Small intestine (tissue), 7 donors: ENCODE data around the gene BSPRY. TPM values are rescaled to one million over a fixed set of nuclear protein-coding genes. Genes with fewer than 3 reads are reported as not detected.

Experiments
- DNase-seq, 2 donors: peaks; one replicate each; pipeline versions ENCODE4 v3.0.0 to v3.0.0-alpha.2; 2013
- FAIRE-seq: peaks from 2 replicates; lab custom pipeline; 2012; peaks lifted over from hg19 to GRCh38; lab: Jason Lieb, UNC
- H3K27ac ChIP-seq, 3 donors: one replicate each; pipeline ENCODE4 v1.5.1; 2013; ENCODE audit warnings: low read length in 2 of 3, mild to moderate bottlenecking in 2 of 3, control low read depth in 1 of 3, inconsistent platforms in 1 of 3, low read depth in 1 of 3, moderate library complexity in 1 of 3
- H3K27me3 ChIP-seq, 3 donors: one replicate each; pipeline ENCODE4 v1.6.1; 2013; ENCODE audit warnings: low read length in 3 of 3, inconsistent platforms in 1 of 3; ENCODE audit not compliant: control insufficient read depth in 3 of 3, insufficient read depth in 3 of 3
- H3K36me3 ChIP-seq, 3 donors: one replicate each; pipeline ENCODE4 v1.6.1; 2013; ENCODE audit warnings: low read length in 3 of 3, inconsistent platforms in 1 of 3, low read depth in 1 of 3, mild to moderate bottlenecking in 1 of 3, moderate library complexity in 1 of 3; ENCODE audit not compliant: control insufficient read depth in 3 of 3, insufficient read depth in 2 of 3
- H3K4me1 ChIP-seq, 3 donors: one replicate each; pipeline ENCODE4 v1.6.1; 2013; ENCODE audit warnings: low read length in 2 of 3, inconsistent platforms in 1 of 3, low read depth in 1 of 3, mild to moderate bottlenecking in 1 of 3, moderate library complexity in 1 of 3; ENCODE audit not compliant: control insufficient read depth in 3 of 3, insufficient read depth in 2 of 3
- H3K4me3 ChIP-seq, 3 donors: one replicate each; pipeline ENCODE4 v1.5.1; 2013; ENCODE audit warnings: low read length in 3 of 3, control low read depth in 1 of 3, inconsistent platforms in 1 of 3, low read depth in 1 of 3, mild to moderate bottlenecking in 1 of 3, moderate library complexity in 1 of 3
- H3K9me3 ChIP-seq, 2 donors: one replicate each; pipeline ENCODE4 v1.6.1; 2013; ENCODE audit warnings: low read depth in 1 of 2, low read length in 1 of 2; ENCODE audit not compliant: control insufficient read depth in 2 of 2, insufficient read depth in 1 of 2
- WGBS, 3 donors: extraction: QIAGEN DNeasy Blood & Tissue Kit; methylation state at CpG; one replicate each; pipeline ENCODE4 v1.1.7; 2013; 5-methylcytosine and 5-hydroxymethylcytosine counted together
- polyA plus RNA-seq, 4 donors: library from polyadenylated mRNA; stranded (reverse) in 3 of 4; unstranded in 1 of 4; fragments of 200-250 nt in 3 of 4; fragments of 120-200 nt in 1 of 4; gene quantifications; one replicate each; pipeline versions ENCODE4 v1.2.1 to v1.2.3, GENCODE V29; 2013
- donor health status: healthy with polysubstance abuse.
- donor health status: control.
- donor health status: control.
- donor health status: Bipolar disorder and iron deficiency.
- donor health status: healthy.

The BSPRY gene
- polyA plus RNA-seq, 4 donors = 4.8 to 16.8 (median 15.3) TPM

DNA sequence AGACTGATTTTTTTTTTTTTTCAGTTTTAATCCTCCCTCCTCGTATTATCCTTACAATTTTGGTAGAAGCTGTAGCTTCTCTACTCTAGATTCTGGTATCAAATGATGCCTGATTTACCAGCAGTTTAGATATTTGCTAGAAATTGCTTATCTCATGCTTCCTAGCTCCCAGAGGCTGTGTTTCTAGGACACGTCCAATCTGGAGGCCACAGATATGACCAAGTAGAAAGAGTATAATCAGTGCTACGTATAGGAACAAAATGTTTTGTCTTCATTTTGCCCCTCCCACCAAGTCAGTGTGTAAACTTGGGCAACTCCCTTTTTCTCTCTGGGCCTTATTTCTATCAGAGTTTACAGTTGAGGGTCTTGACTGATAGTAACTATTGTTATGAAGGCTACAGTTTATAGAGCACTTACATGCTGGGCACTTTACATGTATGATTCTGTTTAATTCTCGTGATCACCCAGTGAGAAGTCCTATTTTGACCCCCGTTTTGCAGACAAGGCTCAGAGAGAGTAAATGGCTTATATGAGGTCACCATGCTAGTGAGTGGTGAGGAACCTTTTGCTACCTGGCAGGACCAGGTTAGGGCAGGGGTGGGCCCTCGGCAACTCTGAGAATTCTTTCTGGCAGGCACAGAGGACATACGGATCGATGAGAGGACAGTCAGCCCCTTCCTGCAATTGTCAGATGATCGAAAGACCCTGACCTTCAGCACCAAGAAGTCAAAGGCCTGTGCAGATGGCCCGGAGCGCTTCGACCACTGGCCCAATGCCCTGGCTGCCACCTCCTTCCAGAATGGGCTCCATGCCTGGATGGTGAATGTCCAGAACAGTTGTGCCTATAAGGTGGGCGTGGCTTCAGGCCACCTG is 19.9 kb downstream of the BSPRY start:
- Histone ChIP-seq H3K27ac (no peak overlapping the region), H3K4me3 (no peak overlapping the region), H3K36me3 (peaks cover 4 to 48% (median 9%) of the 10 kb centered on the region in 3 donors), H3K9me3 (no peaks in the 10 kb centered on the region), H3K27me3 (no peaks in the 10 kb centered on the region), H3K4me1 (peaks cover 0 to 35% (median 4%) of the 10 kb centered on the region in 3 donors)
- FAIRE-seq = no peak
- WGBS, 3 donors = 62 to 76% (median 64%) methylated on average over 13 of the region's 13 CpGs
- DNase-seq = no peak

DNA sequence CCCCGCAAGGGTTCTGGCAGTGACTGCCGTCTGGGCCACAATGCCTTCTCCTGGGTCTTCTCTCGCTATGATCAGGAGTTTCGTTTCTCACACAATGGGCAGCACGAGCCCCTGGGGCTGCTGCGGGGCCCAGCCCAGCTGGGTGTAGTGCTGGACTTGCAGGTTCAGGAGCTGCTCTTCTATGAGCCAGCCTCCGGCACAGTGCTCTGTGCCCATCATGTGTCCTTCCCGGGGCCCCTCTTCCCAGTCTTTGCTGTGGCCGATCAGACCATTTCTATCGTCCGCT is 20.5 kb downstream of the BSPRY start:
- Histone ChIP-seq H3K27ac (no peak overlapping the region), H3K27me3 (no peaks in the 10 kb centered on the region), H3K9me3 (no peaks in the 10 kb centered on the region), H3K36me3 (peaks cover 4 to 53% (median 12%) of the 10 kb centered on the region in 3 donors), H3K4me3 (no peak overlapping the region), H3K4me1 (peaks cover 0 to 41% (median 7%) of the 10 kb centered on the region in 3 donors)
- no peak for DNase-seq
- 64 to 82% (median 71%) methylated on average over 11 of the region's 11 CpGs for WGBS, 3 donors
- FAIRE-seq = no peak

DNA sequence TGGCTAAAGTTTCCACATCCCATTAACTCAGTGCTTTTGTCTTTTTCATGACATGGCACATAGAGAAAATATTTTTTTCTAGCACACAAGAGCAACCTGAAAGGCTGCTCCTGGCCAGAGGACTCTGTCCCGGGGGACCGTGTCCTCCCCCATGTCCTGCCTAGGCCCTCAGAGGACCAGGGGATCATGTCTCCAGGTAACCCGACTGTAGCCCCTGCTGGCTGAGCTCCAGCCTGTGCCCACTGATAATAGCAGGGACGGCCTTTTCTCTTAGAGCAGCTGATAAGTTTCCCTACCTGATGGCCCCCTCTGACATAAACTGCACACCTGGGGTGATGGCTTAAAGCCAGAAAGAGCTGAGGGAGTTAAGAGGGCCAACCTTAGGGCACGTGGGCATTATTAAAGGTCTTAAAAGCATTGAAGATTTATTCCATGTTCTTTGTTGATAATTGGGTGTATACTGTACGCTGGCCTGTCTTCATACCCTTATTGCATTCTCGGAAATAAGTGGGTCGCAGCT is 21.5 kb downstream of the BSPRY start:
- Histone ChIP-seq H3K4me3 (no peak overlapping the region), H3K4me1 (peaks cover 2 to 42% (median 7%) of the 10 kb centered on the region in 3 donors), H3K27me3 (no peaks in the 10 kb centered on the region), H3K9me3 (no peaks in the 10 kb centered on the region), H3K27ac (no peak overlapping the region), H3K36me3 (peaks cover 4 to 60% (median 14%) of the 10 kb centered on the region in 3 donors)
- DNase-seq = peak in 1 of 2 donors; percentile 39
- FAIRE-seq = no peak
- 12 to 60% (median 34%) methylated on average over 8 of the region's 8 CpGs for WGBS, 3 donors

DNA sequence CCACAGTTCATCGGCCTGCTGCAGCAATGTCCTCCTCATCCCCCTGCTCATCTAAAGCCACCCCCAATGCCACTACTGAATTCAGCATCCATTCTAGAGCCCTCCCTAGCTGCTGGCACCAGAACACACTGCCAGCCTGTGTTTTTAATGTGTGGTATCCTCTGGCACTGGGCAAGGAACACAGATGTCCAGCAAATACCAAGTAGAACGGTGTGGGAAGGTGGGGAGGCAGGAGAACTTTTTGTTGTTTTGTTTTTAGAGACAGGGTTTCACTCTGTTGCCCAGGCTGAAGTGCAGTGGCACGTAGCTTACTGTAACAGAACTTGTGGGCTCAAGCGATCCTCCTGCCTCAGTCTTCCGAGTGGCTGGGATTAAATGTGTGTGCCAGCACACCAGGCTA is 22.7 kb downstream of the BSPRY start:
- H3K4me3 ChIP-seq = no peak overlapping the region
- H3K4me1 ChIP-seq = peaks cover 2 to 42% (median 7%) of the 10 kb centered on the region in 3 donors
- no peak for FAIRE-seq
- no peaks in the 10 kb centered on the region for H3K27me3 ChIP-seq
- H3K36me3 ChIP-seq = peaks cover 4 to 54% (median 14%) of the 10 kb centered on the region in 3 donors
- H3K9me3 ChIP-seq = no peaks in the 10 kb centered on the region
- H3K27ac ChIP-seq = peak overlapping the region in 1 of 3 donors; percentile 15
- WGBS, 3 donors = 75 to 85% (median 85%) methylated on average over 5 of the region's 5 CpGs
- no peak for DNase-seq

DNA sequence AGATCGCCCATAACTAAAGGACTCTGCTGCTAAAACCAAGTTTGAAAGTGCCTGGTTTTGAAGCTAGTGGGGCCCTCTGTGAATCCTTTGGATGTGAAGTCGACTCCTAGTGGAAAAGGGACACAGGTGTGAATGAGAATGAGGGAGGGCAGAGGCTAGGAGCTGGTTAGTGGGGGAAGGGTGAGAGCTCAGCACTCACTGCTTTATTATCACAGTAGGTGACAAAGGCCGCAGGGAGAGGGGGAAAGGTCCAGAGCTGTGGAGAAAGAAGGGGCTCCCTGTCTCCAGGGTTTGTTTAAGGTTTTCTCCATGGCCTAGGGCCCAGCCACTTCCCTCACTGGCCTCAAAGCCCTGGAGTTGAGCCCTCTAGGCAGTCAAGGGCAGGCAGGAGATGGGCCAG is 23.9 kb downstream of the BSPRY start:
- Histone ChIP-seq H3K4me3 (peak overlapping the region in 2 of 3 donors; percentile 87 to 100), H3K27ac (peak overlapping the region in 2 of 3 donors; percentile 28 to 100), H3K36me3 (peaks cover 4 to 48% (median 14%) of the 10 kb centered on the region in 3 donors), H3K4me1 (peaks cover 2 to 45% (median 7%) of the 10 kb centered on the region in 3 donors), H3K27me3 (no peaks in the 10 kb centered on the region), H3K9me3 (no peaks in the 10 kb centered on the region)
- WGBS, 3 donors = 30 to 55% (median 54%) methylated on average over 3 of the region's 3 CpGs
- FAIRE-seq (no peak), DNase-seq (peak; percentile 75 to 82)

DNA sequence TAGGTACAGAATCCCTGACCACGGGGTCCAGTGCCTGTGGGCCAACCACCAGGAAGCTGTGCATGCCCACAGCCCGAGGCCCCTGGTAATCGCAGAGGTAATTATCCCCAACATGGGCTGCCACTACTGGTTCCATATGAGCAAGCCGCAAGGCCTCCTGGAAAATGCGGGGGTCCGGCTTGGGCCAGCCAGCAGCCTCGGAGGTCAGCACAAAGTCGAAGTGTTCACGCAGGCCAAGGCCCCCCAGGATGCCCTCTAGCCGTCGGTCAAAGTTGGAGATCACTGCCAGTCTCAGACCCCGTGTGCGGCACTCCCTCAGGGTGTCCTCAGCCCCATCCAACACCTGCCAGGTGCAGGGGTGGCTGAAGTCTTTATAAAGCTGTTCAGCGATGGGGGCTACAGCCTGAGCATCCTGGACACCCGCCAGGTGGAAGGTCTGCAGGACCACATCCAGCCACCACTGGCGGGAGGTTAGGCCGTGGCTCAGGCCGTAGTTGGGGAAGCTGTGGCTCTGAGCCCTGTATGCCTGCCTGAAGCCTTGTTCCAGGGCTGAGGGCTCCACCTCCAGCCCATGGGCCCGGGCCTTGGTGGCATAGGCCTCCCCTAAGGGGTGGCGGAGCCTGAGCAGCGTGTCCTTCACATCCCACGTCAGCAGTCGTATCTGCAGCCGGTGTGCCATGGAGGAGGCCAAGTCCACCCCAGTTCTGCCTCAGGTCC is 24.5 kb downstream of the BSPRY start:
- H3K4me1 ChIP-seq = peaks cover 2 to 50% (median 7%) of the 10 kb centered on the region in 3 donors
- H3K4me3 ChIP-seq = peak overlapping the region in 2 of 3 donors; percentile 87 to 100

DNA sequence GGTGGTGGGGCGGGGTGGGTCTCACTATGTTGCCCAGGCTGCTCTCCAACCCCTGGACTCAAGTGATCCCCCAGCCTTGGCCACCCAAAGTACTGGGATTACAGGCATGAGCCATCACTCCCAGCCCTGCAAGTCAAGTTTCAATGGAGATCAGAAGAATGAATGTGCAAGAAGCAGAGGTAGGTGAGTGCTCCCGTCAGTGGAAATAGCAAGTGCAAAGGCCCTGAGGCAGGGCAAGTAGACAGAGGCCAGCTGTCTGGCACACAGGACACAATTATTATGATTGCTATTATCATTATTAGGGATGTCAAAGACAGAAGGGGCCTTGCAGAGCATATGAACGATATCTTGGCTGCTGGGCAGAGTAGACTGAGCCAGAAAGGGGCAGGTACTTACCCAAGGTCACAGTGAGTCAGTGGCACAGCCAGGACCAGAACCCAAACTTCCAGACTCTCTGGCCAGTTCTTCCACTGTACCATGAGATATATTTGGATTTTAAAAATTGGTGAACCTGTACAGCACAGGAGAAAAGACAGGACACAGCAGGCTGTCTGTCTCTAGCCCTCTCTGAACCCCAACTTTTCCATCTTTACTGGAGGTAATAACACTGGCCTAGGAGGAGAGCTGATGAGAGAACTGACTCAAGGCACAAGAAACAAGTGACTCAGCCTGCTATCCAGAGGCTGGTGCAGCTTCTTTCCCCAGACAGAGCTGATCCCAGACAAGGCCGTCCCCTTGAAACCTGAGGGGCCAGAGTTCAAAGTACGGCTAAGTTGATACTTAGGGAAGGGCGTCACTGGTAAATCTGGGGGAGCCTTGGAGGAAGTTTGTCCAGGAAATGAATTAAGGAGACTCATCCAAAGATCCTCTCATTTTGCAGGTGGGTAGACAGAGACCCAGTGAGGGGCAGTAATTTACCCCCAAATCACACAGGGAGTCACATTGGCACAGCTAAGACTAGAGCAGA is 26.0 kb downstream of the BSPRY start:
- 26 to 63% (median 42%) methylated on average over 6 of the region's 6 CpGs for WGBS, 3 donors
- Histone ChIP-seq H3K27me3 (no peaks in the 10 kb centered on the region), H3K27ac (peak overlapping the region; percentile 94 to 100 (median 97)), H3K4me1 (peaks cover 5 to 61% (median 7%) of the 10 kb centered on the region in 3 donors), H3K4me3 (peak overlapping the region in 2 of 3 donors; percentile 87 to 100), H3K36me3 (peaks cover 4 to 37% (median 14%) of the 10 kb centered on the region in 3 donors), H3K9me3 (no peaks in the 10 kb centered on the region)
- DNase-seq = peak; percentile 95 to 99
- FAIRE-seq = no peak

More for the DNA sequence above, 24.5 kb downstream of the BSPRY start:
- WGBS, 3 donors = 29 to 67% (median 43%) methylated on average over 24 of the region's 24 CpGs
- H3K27me3 ChIP-seq = no peaks in the 10 kb centered on the region
- H3K27ac ChIP-seq = peak overlapping the region; percentile 12 to 100 (median 28)
- no peak for FAIRE-seq
- peaks cover 4 to 44% (median 14%) of the 10 kb centered on the region in 3 donors for H3K36me3 ChIP-seq
- peak in 1 of 2 donors; percentile 23 for DNase-seq
- no peaks in the 10 kb centered on the region for H3K9me3 ChIP-seq
